Gastrocnemius medialis (tissue), 4 donors: ENCODE data around the gene EHD4.

Experiments used
- CTCF ChIP-seq, 5 experiments: fragments of 450-650 bp in 3 of 5; fragments of 200-600 bp in 2 of 5; sonication (generic) in 2 of 5; IDR thresholded peaks in 4 of 5; conservative IDR thresholded peaks in 1 of 5; 1 replicate in 4 of 5; 2 replicates in 1 of 5; pipeline ENCODE4 v1.5.1; 2016 to 2019; ENCODE audit warnings: antibody characterized with exemption in 5 of 5, mild to moderate bottlenecking in 3 of 5, moderate library complexity in 3 of 5
- POLR2A ChIP-seq, 2 donors: fragments of 450-650 bp; IDR thresholded peaks; one replicate each; pipeline ENCODE4 v1.6.1; 2017; ENCODE audit warnings: antibody characterized with exemption in 2 of 2, mild to moderate bottlenecking in 2 of 2, moderate library complexity in 2 of 2

GRCh38 chr15:41970456-41970855, 1.9 kb downstream of the EHD4 start:
- TF ChIP-seq CTCF (IDR thresholded peaks at IDR 0.05 in 4 of 5, conservative IDR thresholded peaks at IDR 0.05 in 1 of 5) (no peak), POLR2A (IDR thresholded peaks at IDR 0.05) (no peak)
